SK-N-MC (cell line): ENCODE measurements around the gene ROBO2.

Source experiments
- EZH2 ChIP-seq: fragments of 200-600 bp; sonication (generic); IDR thresholded peaks from one replicate; pipeline ENCODE4 v1.6.1; 2017; ENCODE audit warnings: antibody characterized with exemption
- FOXP2 ChIP-seq: optimal IDR thresholded peaks from 2 replicates; pipeline ENCODE3; 2011; ENCODE audit warnings: mild to moderate bottlenecking, moderate library complexity; ENCODE audit not compliant: insufficient read depth; ENCODE audit errors: extremely low read length, control extremely low read depth
- POLR2AphosphoS5 ChIP-seq: IDR thresholded peaks from 2 replicates; pipeline ENCODE4 v1.6.1; 2012; ENCODE audit warnings: mild to moderate bottlenecking, low read depth, low read length, borderline replicate concordance

- TF ChIP-seq POLR2AphosphoS5 (no peak), EZH2 (no peak), FOXP2 (no peak)
Observed at GRCh38 chr3:77096145-77096544, 56.2 kb downstream of the ROBO2 start.
